DND-41 (cell line): ENCODE measurements around the gene FBXO24.
"Not testable (repeated sequence)": the region's sequence is repeated elsewhere in the genome, so short reads cannot be mapped to it uniquely, and the experiment has no call there.

ENCODE experiments used
- ATAC-seq: fragments of 200-7000 bp; cut with Tn5 transposase; 3 replicates; pipeline ENCODE4 v1.9.1; 2021; ENCODE audit warnings: low read depth; ENCODE audit not compliant: insufficient read depth
- DNase-seq: peaks from one replicate; pipeline ENCODE4 v3.0.0-alpha.2; 2020
- H2AFZ ChIP-seq: 2 replicates; pipeline ENCODE4 v1.6.0; 2012; ENCODE audit warnings: low read depth, low read length
- H3K27ac ChIP-seq: 2 replicates; pipeline ENCODE4 v1.5.1; 2012; ENCODE audit warnings: low read length, inconsistent platforms
- H3K27me3 ChIP-seq: fragments of 200-600 bp; sonication (generic); 2 replicates; pipeline ENCODE4 v1.6.0; 2012; ENCODE audit warnings: low read length, mild to moderate bottlenecking, inconsistent platforms; ENCODE audit not compliant: insufficient read depth, poor library complexity
- H3K36me3 ChIP-seq: 2 replicates; pipeline ENCODE4 v1.5.1; 2012; ENCODE audit warnings: low read length, inconsistent platforms; ENCODE audit not compliant: insufficient read depth
- H3K4me1 ChIP-seq: 2 replicates; pipeline ENCODE4 v1.5.1; 2012; ENCODE audit warnings: mild to moderate bottlenecking, low read length; ENCODE audit not compliant: insufficient read depth
- H3K4me2 ChIP-seq: 2 replicates; pipeline ENCODE4 v1.6.0; 2012; ENCODE audit warnings: mild to moderate bottlenecking, moderate library complexity, low read length, inconsistent platforms; ENCODE audit not compliant: insufficient read depth
- H3K4me3 ChIP-seq, 2 experiments: fragments of 200-600 bp in 1 of 2; shearing (Covaris generic) in 1 of 2; 2 replicates each; pipeline ENCODE4 v1.5.1; 2012 to 2016; ENCODE audit warnings: inconsistent platforms in 2 of 2, low read length in 2 of 2, mild to moderate bottlenecking in 2 of 2, low read depth in 1 of 2, moderate library complexity in 1 of 2
- H3K79me2 ChIP-seq: 2 replicates; pipeline ENCODE4 v1.6.0; 2012; ENCODE audit warnings: low read length, inconsistent platforms; ENCODE audit not compliant: insufficient read depth
- H3K9ac ChIP-seq: 2 replicates; pipeline ENCODE4 v1.6.0; 2012; ENCODE audit warnings: low read depth, mild to moderate bottlenecking, inconsistent platforms, low read length, moderate library complexity
- H3K9me3 ChIP-seq: 2 replicates; pipeline ENCODE4 v1.5.1; 2012; ENCODE audit warnings: low read length, moderate library complexity, mild to moderate bottlenecking, inconsistent platforms; ENCODE audit not compliant: insufficient read depth, severe bottlenecking
- H4K20me1 ChIP-seq: 2 replicates; pipeline ENCODE4 v1.6.0; 2012; ENCODE audit warnings: low read length; ENCODE audit not compliant: insufficient read depth
- CTCF ChIP-seq: IDR thresholded peaks from 2 replicates; pipeline ENCODE4 v1.5.1; 2012; ENCODE audit warnings: borderline replicate concordance, low read length, moderate library complexity, mild to moderate bottlenecking; ENCODE audit not compliant: poor library complexity, severe bottlenecking; ENCODE audit errors: extremely low read depth
- EZH2 ChIP-seq: IDR thresholded peaks from 3 replicates; pipeline ENCODE4 v1.6.1; 2012; ENCODE audit warnings: borderline replicate concordance, low read depth, mild to moderate bottlenecking, moderate library complexity, low read length, inconsistent platforms; ENCODE audit not compliant: severe bottlenecking

Gene FBXO24

GRCh38 chr7:100547872-100548271 is 38.3 kb upstream of the FBXO24 start:
- Histone ChIP-seq H3K79me2 (peaks cover 14% of the 10 kb centered on the region), H3K9ac (no peak overlapping the region), H3K9me3 (no peaks in the 10 kb centered on the region), H3K27ac (peak overlapping the region; percentile 25), H3K4me3 (no peak overlapping the region), H3K4me1 (no peaks in the 10 kb centered on the region), H2AFZ (no peak overlapping the region), H3K36me3 (peaks cover 23% of the 10 kb centered on the region), H3K27me3 (no peaks in the 10 kb centered on the region), H4K20me1 (peaks cover 7% of the 10 kb centered on the region; the same call in 1 of the 2 replicates), H3K4me2 (no peak overlapping the region)
- no peak for DNase-seq
- TF ChIP-seq CTCF, result no peak
- peak; percentile 12; the same call in 1 of the 3 replicates for ATAC-seq

GRCh38 chr7:100548446-100548845 is 37.7 kb upstream of the FBXO24 start:
- not testable (repeated sequence) for H2AFZ ChIP-seq, H3K9me3 ChIP-seq, H3K9ac ChIP-seq, ATAC-seq, H3K27me3 ChIP-seq, H3K4me3 ChIP-seq, H3K4me1 ChIP-seq, DNase-seq, H3K27ac ChIP-seq, H3K4me2 ChIP-seq, H4K20me1 ChIP-seq
- Histone ChIP-seq H3K79me2 (peaks cover 12% of the 10 kb centered on the region), H3K36me3 (peaks cover 29% of the 10 kb centered on the region)

- TF ChIP-seq EZH2 (no peak), CTCF (no peak)
- Histone ChIP-seq H3K79me2 (no peaks in the 10 kb centered on the region), H4K20me1 (peaks cover 5% of the 10 kb centered on the region), H3K9ac (no peak overlapping the region), H2AFZ (no peak overlapping the region), H3K27ac (no peak overlapping the region), H3K4me3 (no peak overlapping the region), H3K9me3 (no peaks in the 10 kb centered on the region), H3K4me2 (no peak overlapping the region), H3K27me3 (no peaks in the 10 kb centered on the region), H3K36me3 (peaks cover 57% of the 10 kb centered on the region), H3K4me1 (no peaks in the 10 kb centered on the region)
- DNase-seq, result no peak
- ATAC-seq, result no peak
These were observed 33.6 kb upstream of the FBXO24 start for GRCh38 chr7:100552532-100552931.

GRCh38 chr7:100553032-100553431 is 33.1 kb upstream of the FBXO24 start:
- Histone ChIP-seq H3K4me3 (no peak overlapping the region), H3K9me3 (no peaks in the 10 kb centered on the region), H2AFZ (no peak overlapping the region), H4K20me1 (peaks cover 3% of the 10 kb centered on the region; the same call in 1 of the 2 replicates), H3K27ac (no peak overlapping the region), H3K79me2 (no peaks in the 10 kb centered on the region), H3K27me3 (no peaks in the 10 kb centered on the region), H3K9ac (no peak overlapping the region), H3K36me3 (peaks cover 57% of the 10 kb centered on the region), H3K4me1 (no peaks in the 10 kb centered on the region), H3K4me2 (no peak overlapping the region)
- no peak for ATAC-seq
- no peak for TF ChIP-seq CTCF
- TF ChIP-seq EZH2, result no peak
- no peak for DNase-seq
